Transverse colon (tissue), 4 donors: Measurements from ENCODE around the gene OR52W1. TPM values are rescaled to one million over a fixed set of nuclear protein-coding genes. Genes with fewer than 3 reads are reported as not detected.
A peak's percentile ranks its signal among the peaks of the same experiment; 100 is the strongest.

Source experiments
- DNase-seq: peaks from one replicate; pipeline ENCODE4 v3.0.0-alpha.2; 2019
- H3K27ac ChIP-seq, 4 donors: fragments of 200-600 bp; sonication (generic); 2 replicates each; pipeline ENCODE4 v1.5.1; 2016 to 2018; ENCODE audit warnings: inconsistent platforms in 4 of 4
- H3K27me3 ChIP-seq: fragments of 200-600 bp; sonication (generic); 2 replicates; pipeline ENCODE4 v1.5.1; 2017; ENCODE audit warnings: inconsistent platforms
- H3K36me3 ChIP-seq, 4 donors: fragments of 200-600 bp; sonication (generic); 2 replicates each; pipeline ENCODE4 v1.5.1; 2017 to 2019; ENCODE audit warnings: inconsistent platforms in 4 of 4
- H3K4me1 ChIP-seq, 4 donors: fragments of 200-600 bp; sonication (generic); 2 replicates each; pipeline ENCODE4 v1.5.1; 2017 to 2020; ENCODE audit warnings: inconsistent platforms in 4 of 4
- H3K4me3 ChIP-seq, 4 donors: fragments of 200-600 bp; sonication (generic); 1 replicate in 1 of 4; 2 replicates in 3 of 4; pipeline versions ENCODE4 v1.5.1 to v1.6.1; 2017 to 2019; ENCODE audit warnings: inconsistent platforms in 4 of 4
- H3K9me3 ChIP-seq, 2 donors: fragments of 200-600 bp; sonication (generic); 2 replicates each; pipeline ENCODE4 v1.5.1; 2017 to 2019; ENCODE audit warnings: inconsistent platforms in 2 of 2
- CTCF ChIP-seq, 5 experiments: fragments of 200-600 bp in 3 of 5; fragments of 450-650 bp in 2 of 5; sonication (generic) in 3 of 5; IDR thresholded peaks; 1 replicate in 2 of 5; 2 replicates in 3 of 5; pipeline ENCODE4 v1.5.1; 2016 to 2017; ENCODE audit warnings: antibody characterized with exemption in 5 of 5, inconsistent platforms in 3 of 5, mild to moderate bottlenecking in 2 of 5, moderate library complexity in 1 of 5
- EP300 ChIP-seq: sonication (generic); formaldehyde crosslinking; IDR thresholded peaks from one replicate; pipeline ENCODE4 v1.6.1; 2017; ENCODE audit warnings: antibody characterized with exemption, low read depth
- POLR2A ChIP-seq: fragments of 450-650 bp; IDR thresholded peaks from one replicate; pipeline ENCODE4 v1.6.1; 2016; ENCODE audit warnings: antibody characterized with exemption, mild to moderate bottlenecking, moderate library complexity
- POLR2AphosphoS5 ChIP-seq, 3 donors: sonication (generic); formaldehyde crosslinking; IDR thresholded peaks; one replicate each; pipeline ENCODE4 v1.6.1; 2016; ENCODE audit warnings: antibody characterized with exemption in 3 of 3
- WGBS, 2 donors: methylation state at CpG; one replicate each; pipeline ENCODE4 v1.1.5; 2018; ENCODE audit warnings: low coverage in 1 of 2; 5-methylcytosine and 5-hydroxymethylcytosine counted together
- in situ Hi-C, 4 donors: fragments of 200-750 bp; cut with MboI; loops; one replicate each; pipeline versions ENCODE4 v1.15.0 to v1.15.1; 2017; ENCODE audit warnings: low sequenced_read_pairs in 3 of 4, low pct_ligation_motif_present in 1 of 4, low pct_unique_long_range_greater_than_20kb in 1 of 4
- intact Hi-C: fragments of 100-400 bp; cut with DNase I; formaldehyde crosslinking; loops from one replicate; pipeline ENCODE4 v1.15.1; 2023; ENCODE audit warnings: low total_unique reads
- total RNA-seq, 4 donors: library from RNA; depleted of rRNA; stranded (reverse); fragments of >200 nt; gene quantifications; one replicate each; pipeline ENCODE4 v1.1.0, GENCODE V29; 2016

OR52W1 gene
- total RNA-seq, 4 donors from 2014 or later, result not detected

- Histone ChIP-seq H3K4me1 (no peaks in the 10 kb centered on the region), H3K27me3 (no peaks in the 10 kb centered on the region), H3K36me3 (peaks cover 0 to 38% (median 10%) of the 10 kb centered on the region in 4 donors), H3K4me3 (no peak overlapping the region), H3K27ac (peak overlapping the region in 1 of 4 donors; percentile 21), H3K9me3 (no peaks in the 10 kb centered on the region)
- WGBS, 2 donors, result 75 to 81% methylated on average over 2 to 3 of the region's 3 CpGs
- intact Hi-C loops (no loop called here), in situ Hi-C loops (no loop called here)
- no peak for DNase-seq
- no peak for TF ChIP-seq CTCF (IDR thresholded peaks at IDR 0.05)
- TF ChIP-seq POLR2AphosphoS5 (IDR thresholded peaks at IDR 0.05), result no peak
- TF ChIP-seq EP300, result no peak
- no peak for TF ChIP-seq POLR2A
Observed at GRCh38 chr11:6206456-6207180, 7.6 kb downstream of the OR52W1 start.

- H3K4me3 ChIP-seq, result no peak overlapping the region
- H3K27me3 ChIP-seq, result no peaks in the 10 kb centered on the region
- H3K4me1 ChIP-seq, result no peaks in the 10 kb centered on the region
- TF ChIP-seq CTCF (IDR thresholded peaks at IDR 0.05) (no peak), POLR2AphosphoS5 (IDR thresholded peaks at IDR 0.05) (no peak), EP300 (no peak), POLR2A (no peak)
- no peaks in the 10 kb centered on the region for H3K9me3 ChIP-seq
- in situ Hi-C loops (no loop called here), intact Hi-C loops (no loop called here)
- DNase-seq, result no peak
- WGBS, 2 donors, result 94% methylated on average over 12 of the region's 12 CpGs; no CpG with 5 or more reads in 1 of the 2 donors
- peaks cover 0 to 62% (median 16%) of the 10 kb centered on the region in 4 donors for H3K36me3 ChIP-seq
- H3K27ac ChIP-seq, result no peak overlapping the region
Observed at GRCh38 chr11:6209801-6210200, 10.8 kb downstream of the OR52W1 start.

- no peak overlapping the region for H3K27ac ChIP-seq
- TF ChIP-seq POLR2AphosphoS5 (IDR thresholded peaks at IDR 0.05), result no peak
- in situ Hi-C loops (no loop called here), intact Hi-C loops (no loop called here)
- H3K27me3 ChIP-seq, result no peaks in the 10 kb centered on the region
- peaks cover 0 to 68% (median 19%) of the 10 kb centered on the region in 4 donors for H3K36me3 ChIP-seq
- no peak for DNase-seq
- H3K4me3 ChIP-seq, result no peak overlapping the region
- no peaks in the 10 kb centered on the region for H3K4me1 ChIP-seq
- WGBS, 2 donors, result 99 to 100% methylated on average over 2 to 9 of the region's 9 CpGs
- H3K9me3 ChIP-seq, result no peaks in the 10 kb centered on the region
Observed at GRCh38 chr11:6210274-6210955, 11.4 kb downstream of the OR52W1 start.

- Histone ChIP-seq H3K36me3 (peaks cover 0 to 82% (median 35%) of the 10 kb centered on the region in 4 donors), H3K9me3 (no peaks in the 10 kb centered on the region), H3K27me3 (no peaks in the 10 kb centered on the region), H3K27ac (no peak overlapping the region), H3K4me1 (peaks cover 0 to 3% (median 0%) of the 10 kb centered on the region in 4 donors), H3K4me3 (no peak overlapping the region)
- TF ChIP-seq EP300 (no peak), CTCF (IDR thresholded peaks at IDR 0.05) (no peak), POLR2AphosphoS5 (IDR thresholded peaks at IDR 0.05) (no peak), POLR2A (no peak)
- in situ Hi-C loops (no loop called here), intact Hi-C loops (no loop called here)
- WGBS, 2 donors, result 96 to 100% methylated on average over 4 to 10 of the region's 10 CpGs
- no peak for DNase-seq
Observed at GRCh38 chr11:6214530-6214929, 15.5 kb downstream of the OR52W1 start.
